GM04504 (cell line): ENCODE data around the gene TFAP2A.

Source experiments
- DNase-seq: peaks from one replicate; pipeline ENCODE4 v3.0.0-alpha.2; 2012; ENCODE audit warnings: low read depth

Gene TFAP2A

GRCh38 chr6:10382728-10383330 is 32.0 kb downstream of the TFAP2A start:
- no peak for DNase-seq

GRCh38 chr6:10382322-10382721 is 32.6 kb downstream of the TFAP2A start:
- DNase-seq, result no peak

GRCh38 chr6:10381830-10382208 is 33.1 kb downstream of the TFAP2A start:
- DNase-seq, result no peak

GRCh38 chr6:10381133-10381829 is 33.6 kb downstream of the TFAP2A start:
- DNase-seq, result no peak

- no peak for DNase-seq
Measured at GRCh38 chr6:10375391-10375969, 39.4 kb downstream of the TFAP2A start.

GRCh38 chr6:10373642-10374359 is 41.1 kb downstream of the TFAP2A start:
- no peak for DNase-seq

- peak; percentile 38 for DNase-seq
Measured at GRCh38 chr6:10369896-10370295, 45.0 kb downstream of the TFAP2A start.

GRCh38 chr6:10368861-10369260 is 46.0 kb downstream of the TFAP2A start:
- DNase-seq, result no peak

- no peak for DNase-seq
Measured at GRCh38 chr6:10363911-10364310, 51.0 kb downstream of the TFAP2A start.

- no peak for DNase-seq
Measured at GRCh38 chr6:10362300-10362699, 52.6 kb downstream of the TFAP2A start.

GRCh38 chr6:10361428-10361827 is 53.4 kb downstream of the TFAP2A start:
- DNase-seq, result no peak

- DNase-seq, result no peak
Measured at GRCh38 chr6:10359581-10359980, 55.3 kb downstream of the TFAP2A start.

- DNase-seq, result no peak
Measured at GRCh38 chr6:10355115-10355702, 59.7 kb downstream of the TFAP2A start.

- no peak for DNase-seq
Measured at GRCh38 chr6:10351791-10352190, 63.1 kb downstream of the TFAP2A start.

GRCh38 chr6:10350720-10351119 is 64.2 kb downstream of the TFAP2A start:
- no peak for DNase-seq

GRCh38 chr6:10347561-10348327 is 67.1 kb downstream of the TFAP2A start:
- peak; percentile 43 for DNase-seq
